GM06990 (cell line): ENCODE data around the gene CCDC88C.
A peak's percentile ranks its signal among the peaks of the same experiment; 100 is the strongest.

Source experiments
- DNase-seq: peaks from one replicate; pipeline ENCODE4 v3.0.0-alpha.2; 2011; ENCODE audit not compliant: insufficient read length; ENCODE audit errors: extremely low read depth
- H3K27me3 ChIP-seq: replicated peaks from 2 replicates; pipeline ENCODE4 v1.6.0; 2011; ENCODE audit warnings: low read length; ENCODE audit not compliant: control insufficient read depth, insufficient read depth
- H3K36me3 ChIP-seq: 2 replicates; pipeline ENCODE4 v1.5.1; 2011; ENCODE audit warnings: low read length; ENCODE audit not compliant: control insufficient read depth, insufficient read depth
- H3K4me3 ChIP-seq: replicated peaks from 2 replicates; pipeline ENCODE4 v1.5.1; 2011; ENCODE audit warnings: low read depth, mild to moderate bottlenecking, control low read depth, low read length
- TF ChIP-seq, protein P1 (sequence below): IDR thresholded peaks from 2 replicates; pipeline ENCODE4 v1.5.1; 2011; ENCODE audit warnings: low read length, control low read depth, mild to moderate bottlenecking, inconsistent platforms; ENCODE audit not compliant: insufficient read depth, poor library complexity, severe bottlenecking

Gene CCDC88C

GRCh38 chr14:91327250-91327595 lies 90.4 kb downstream of the CCDC88C start:
- Histone ChIP-seq H3K27me3 (no peaks in the 10 kb centered on the region), H3K4me3 (no peak overlapping the region), H3K36me3 (peaks cover 39% of the 10 kb centered on the region)
- TF ChIP-seq, protein P1, sequence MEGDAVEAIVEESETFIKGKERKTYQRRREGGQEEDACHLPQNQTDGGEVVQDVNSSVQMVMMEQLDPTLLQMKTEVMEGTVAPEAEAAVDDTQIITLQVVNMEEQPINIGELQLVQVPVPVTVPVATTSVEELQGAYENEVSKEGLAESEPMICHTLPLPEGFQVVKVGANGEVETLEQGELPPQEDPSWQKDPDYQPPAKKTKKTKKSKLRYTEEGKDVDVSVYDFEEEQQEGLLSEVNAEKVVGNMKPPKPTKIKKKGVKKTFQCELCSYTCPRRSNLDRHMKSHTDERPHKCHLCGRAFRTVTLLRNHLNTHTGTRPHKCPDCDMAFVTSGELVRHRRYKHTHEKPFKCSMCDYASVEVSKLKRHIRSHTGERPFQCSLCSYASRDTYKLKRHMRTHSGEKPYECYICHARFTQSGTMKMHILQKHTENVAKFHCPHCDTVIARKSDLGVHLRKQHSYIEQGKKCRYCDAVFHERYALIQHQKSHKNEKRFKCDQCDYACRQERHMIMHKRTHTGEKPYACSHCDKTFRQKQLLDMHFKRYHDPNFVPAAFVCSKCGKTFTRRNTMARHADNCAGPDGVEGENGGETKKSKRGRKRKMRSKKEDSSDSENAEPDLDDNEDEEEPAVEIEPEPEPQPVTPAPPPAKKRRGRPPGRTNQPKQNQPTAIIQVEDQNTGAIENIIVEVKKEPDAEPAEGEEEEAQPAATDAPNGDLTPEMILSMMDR: no peak
- no peak for DNase-seq

DNA sequence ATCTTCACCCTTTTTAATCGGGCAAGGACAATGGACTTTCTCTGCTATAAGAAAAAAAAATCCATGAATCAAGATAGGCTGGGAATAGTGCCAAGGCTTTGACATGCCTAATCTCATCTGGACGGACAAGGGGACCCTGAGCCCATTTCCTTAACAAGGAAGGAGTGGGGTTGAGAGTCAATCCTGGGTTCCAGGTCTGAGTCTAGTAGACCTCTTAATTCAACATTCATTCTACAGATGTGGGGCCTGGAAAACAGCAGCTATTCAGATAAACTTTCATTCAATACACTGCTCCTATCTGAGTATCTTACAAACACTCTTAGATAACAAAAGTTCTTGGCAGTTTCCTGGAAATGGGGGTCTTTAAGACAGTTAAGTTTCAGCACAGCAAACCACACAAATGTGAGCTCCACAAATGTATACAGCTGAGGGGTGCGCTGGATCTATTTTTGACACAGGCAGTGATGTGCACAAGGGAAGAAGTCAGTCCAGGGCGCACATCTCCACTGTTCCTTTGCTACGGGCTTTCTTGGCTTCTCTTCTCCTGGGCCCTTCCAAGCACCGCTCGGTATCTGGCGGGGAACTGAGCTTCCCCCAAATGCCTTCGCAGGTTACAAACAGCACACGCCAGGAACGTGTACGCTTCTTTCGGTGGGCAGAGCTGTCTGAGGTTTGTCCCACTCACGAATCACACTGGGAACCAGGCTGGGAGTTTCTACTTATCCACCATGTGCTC lies 90.9 kb downstream of the CCDC88C start:
- Histone ChIP-seq H3K4me3 (no peak overlapping the region), H3K27me3 (no peaks in the 10 kb centered on the region), H3K36me3 (peaks cover 39% of the 10 kb centered on the region)
- no peak for DNase-seq
- TF ChIP-seq, protein P1: no peak

DNA sequence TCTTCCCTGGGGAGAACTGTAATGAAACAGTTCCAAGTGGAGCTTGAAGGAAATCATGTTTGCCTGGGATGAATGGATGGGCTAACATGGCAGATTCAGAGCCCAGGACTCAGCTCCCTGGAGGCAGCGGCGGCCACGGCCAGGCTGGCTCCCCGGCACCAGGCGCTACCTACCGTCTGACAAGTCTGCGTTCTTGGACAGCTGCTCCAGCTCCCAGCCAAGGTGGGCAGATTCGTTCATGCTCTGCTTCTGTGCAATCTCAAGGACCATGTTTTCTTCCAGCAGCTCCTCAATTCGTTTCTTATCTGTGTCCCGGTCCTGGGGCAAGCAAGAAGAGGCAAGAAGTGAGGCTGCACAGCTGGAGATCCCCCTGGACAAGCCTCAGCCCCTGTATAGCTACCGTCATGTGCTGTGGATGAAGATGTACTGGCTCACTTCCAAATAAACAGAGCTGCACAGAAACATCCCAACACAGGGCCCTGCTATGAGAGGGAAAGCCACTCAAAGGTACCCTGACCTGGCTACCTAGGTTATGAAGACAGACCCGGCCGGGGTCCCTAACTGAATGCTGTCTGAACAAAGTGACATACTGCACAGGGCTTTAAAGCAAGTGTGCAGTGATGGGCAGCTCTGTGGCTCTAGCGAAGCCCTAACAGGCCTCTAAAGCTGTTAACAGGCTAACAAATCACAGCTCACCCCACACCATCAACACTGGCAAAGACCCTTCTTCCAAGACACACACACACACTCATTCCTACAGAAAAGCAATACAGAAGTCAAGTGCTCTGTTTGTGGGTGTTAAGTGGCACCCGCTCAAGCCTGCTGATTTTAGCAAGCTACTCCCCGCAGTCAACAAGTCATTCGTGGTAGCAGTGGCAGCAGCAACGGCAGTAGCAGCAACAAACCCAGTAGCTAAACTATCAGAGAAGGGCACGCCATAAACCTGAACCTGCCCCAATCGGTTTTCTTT lies 92.7 kb downstream of the CCDC88C start:
- TF ChIP-seq, protein P1: no peak
- DNase-seq: no peak
- Histone ChIP-seq H3K4me3 (peak overlapping the region; percentile 16; the same call in 1 of the 2 replicates), H3K27me3 (no peaks in the 10 kb centered on the region), H3K36me3 (peaks cover 36% of the 10 kb centered on the region)

DNA sequence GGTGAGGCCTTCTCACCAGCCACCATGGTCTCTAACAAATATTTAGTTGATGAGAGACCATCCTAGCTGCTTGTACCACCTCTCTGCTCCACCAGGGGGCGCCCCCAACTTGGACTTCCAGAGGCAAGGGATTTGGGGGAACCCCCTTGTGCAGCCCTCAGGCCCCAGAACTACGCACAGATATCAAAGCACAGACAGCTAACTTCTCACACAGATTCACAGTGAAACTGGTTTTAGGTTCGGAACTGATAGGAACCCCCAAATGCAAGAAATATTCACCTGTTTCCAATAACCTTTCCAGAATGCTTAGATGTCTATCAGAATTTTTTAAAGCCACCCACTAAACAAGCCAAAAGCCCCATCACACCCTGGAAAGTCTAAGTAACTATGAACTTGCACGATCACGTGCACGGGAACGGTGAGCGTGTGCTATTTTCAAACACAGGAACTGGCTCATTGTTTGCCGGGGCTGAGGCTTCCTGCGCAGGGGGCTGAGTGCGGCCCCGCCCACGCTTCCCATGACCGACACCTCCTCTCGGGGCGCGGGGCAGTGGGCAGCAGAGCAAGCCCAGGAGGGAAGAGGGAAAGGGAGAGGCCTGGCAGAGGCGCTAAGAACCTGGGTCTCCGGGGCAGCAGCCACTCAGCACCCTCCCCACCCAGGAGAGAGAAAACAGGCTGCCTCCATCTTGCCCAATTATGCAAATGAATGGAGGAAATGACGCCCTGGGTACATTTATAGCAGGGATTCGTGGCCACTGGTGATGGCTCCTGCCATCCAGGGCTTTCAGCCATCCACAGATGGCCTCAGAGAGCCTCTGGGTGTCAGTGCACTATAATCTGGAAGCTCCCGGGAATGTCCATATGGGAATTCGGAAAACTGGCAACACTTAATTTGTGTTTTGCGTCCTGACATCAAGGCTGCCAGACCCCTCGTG lies 93.7 kb downstream of the CCDC88C start:
- Histone ChIP-seq H3K36me3 (peaks cover 42% of the 10 kb centered on the region), H3K4me3 (peak overlapping the region; percentile 16; the same call in 1 of the 2 replicates), H3K27me3 (no peaks in the 10 kb centered on the region)
- peak; percentile 86 for DNase-seq
- TF ChIP-seq, protein P1: peak; percentile 87

DNA sequence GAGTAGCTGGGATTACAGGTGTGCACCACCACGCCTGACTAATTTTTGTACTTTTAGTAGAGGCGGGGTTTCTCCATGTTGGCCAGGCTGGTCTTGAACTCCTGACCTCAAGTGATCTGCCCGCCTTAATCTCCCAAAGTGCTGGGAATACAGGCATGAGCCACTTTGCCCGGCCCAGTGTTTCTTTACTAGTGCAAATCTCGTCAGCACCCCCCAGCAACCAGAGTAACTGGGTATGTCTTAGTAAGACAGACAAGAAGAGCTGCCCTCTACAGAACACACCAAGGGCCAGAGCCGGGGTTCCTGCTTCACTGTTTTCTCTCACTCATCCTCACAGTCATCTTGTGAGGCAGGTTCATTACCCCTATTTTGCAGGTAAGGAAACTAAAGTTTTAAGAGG lies 94.6 kb downstream of the CCDC88C start:
- no peaks in the 10 kb centered on the region for H3K27me3 ChIP-seq
- TF ChIP-seq, protein P1: no peak
- no peak for DNase-seq
- peaks cover 42% of the 10 kb centered on the region for H3K36me3 ChIP-seq
- no peak overlapping the region for H3K4me3 ChIP-seq
